ENCODE measurements around the gene C1QTNF8. TPM values are rescaled to one million over a fixed set of nuclear protein-coding genes. Genes with fewer than 3 reads are reported as not detected.

The C1QTNF8 gene
- total RNA-seq, 1 donor from 2014 or later, result not detected

GRCh38 chr16:1073262-1073558 lies 22.8 kb downstream of the C1QTNF8 start:
- DNase-seq (ENCODE audit: low spot score), result no peak
- H3K4me3 Mint-ChIP-seq, result no peak overlapping the region
- no peaks in the 10 kb centered on the region for H3K36me3 ChIP-seq
- H3K9me3 ChIP-seq (ENCODE audit: low read depth), result no peaks in the 10 kb centered on the region
- no peak overlapping the region for H3K27ac Mint-ChIP-seq
- no peak for TF ChIP-seq CTCF (IDR thresholded peaks at IDR 0.05)
- TF ChIP-seq EZH2phosphoT487 (IDR thresholded peaks at IDR 0.05), result no peak
- no peak for TF ChIP-seq EZH2 (IDR thresholded peaks at IDR 0.05)
- H3K9me3 Mint-ChIP-seq, result peaks cover 2% of the 10 kb centered on the region
- peak overlapping the region; percentile 71 for H3K4me2 ChIP-seq
- H3K4me1 ChIP-seq, result peaks cover 17% of the 10 kb centered on the region
- peaks cover 7% of the 10 kb centered on the region for H4K20me1 ChIP-seq (ENCODE audit: low read depth)
- H2AFZ ChIP-seq (replicated peaks), result no peak overlapping the region
- no peaks in the 10 kb centered on the region for H3K79me2 ChIP-seq (ENCODE audit: low read depth)
- no peak overlapping the region for H3K9ac ChIP-seq
- H3K27ac ChIP-seq, result no peak overlapping the region
- H3K4me1 Mint-ChIP-seq, result peaks cover 18% of the 10 kb centered on the region
- no peak overlapping the region for H3K4me3 ChIP-seq
- no peaks in the 10 kb centered on the region for H3K36me3 Mint-ChIP-seq
- peaks cover 54% of the 10 kb centered on the region for H3K27me3 ChIP-seq
- peaks cover 4% of the 10 kb centered on the region for H3F3A ChIP-seq (ENCODE audit: low read depth)
- peaks cover 28% of the 10 kb centered on the region for H3K27me3 Mint-ChIP-seq (ENCODE audit: insufficient read depth, low read depth)

- Mint-ChIP-seq H3K9me3 (peaks cover 2% of the 10 kb centered on the region), H3K4me3 (peak within 1 kb of the TSS; percentile 66), H3K27me3 (ENCODE audit: insufficient read depth, low read depth) (peaks cover 31% of the 10 kb centered on the region), H3K27ac (no peak within 1 kb of the TSS), H3K36me3 (no peaks in the 10 kb centered on the region), H3K4me1 (peaks cover 18% of the 10 kb centered on the region)
- Histone ChIP-seq H3K9me3 (ENCODE audit: low read depth) (no peaks in the 10 kb centered on the region), H3K79me2 (ENCODE audit: low read depth) (no peaks in the 10 kb centered on the region), H3F3A (ENCODE audit: low read depth) (peaks cover 4% of the 10 kb centered on the region), H3K27ac (no peak within 1 kb of the TSS), H3K4me2 (peak within 1 kb of the TSS; percentile 71), H2AFZ (replicated peaks) (no peak within 1 kb of the TSS), H3K9ac (no peak within 1 kb of the TSS), H4K20me1 (ENCODE audit: low read depth) (peaks cover 7% of the 10 kb centered on the region), H3K36me3 (no peaks in the 10 kb centered on the region), H3K27me3 (peaks cover 54% of the 10 kb centered on the region), H3K4me3 (peak within 1 kb of the TSS; percentile 25), H3K4me1 (peaks cover 17% of the 10 kb centered on the region)
- peak; percentile 43 for DNase-seq (ENCODE audit: low spot score)
- TF ChIP-seq CTCF (IDR thresholded peaks at IDR 0.05), result no peak
- peak; percentile 39 for TF ChIP-seq EZH2phosphoT487 (IDR thresholded peaks at IDR 0.05)
Measured at GRCh38 chr16:1072526-1073261, 23.4 kb downstream of the C1QTNF8 start, which contains the start of gene SSTR5. Gene SSTR5, plus strand, starts transcription at chr16:1072747. Its CDS starts 6,122 bp downstream, at chr16:1078869.

- no peaks in the 10 kb centered on the region for H3K36me3 ChIP-seq
- no peak overlapping the region for H3K4me3 Mint-ChIP-seq
- peaks cover 13% of the 10 kb centered on the region for H3K4me1 Mint-ChIP-seq
- TF ChIP-seq EZH2phosphoT487 (IDR thresholded peaks at IDR 0.05) (peak; percentile 35), CTCF (IDR thresholded peaks at IDR 0.05) (no peak)
- H3K79me2 ChIP-seq (ENCODE audit: low read depth), result no peaks in the 10 kb centered on the region
- H3K9me3 ChIP-seq (ENCODE audit: low read depth), result no peaks in the 10 kb centered on the region
- H3K4me2 ChIP-seq, result peak overlapping the region; percentile 71
- H3K27ac ChIP-seq, result no peak overlapping the region
- peaks cover 54% of the 10 kb centered on the region for H3K27me3 ChIP-seq
- no peak overlapping the region for H3K27ac Mint-ChIP-seq
- H3K9ac ChIP-seq, result no peak overlapping the region
- H3K4me3 ChIP-seq, result no peak overlapping the region
- H3F3A ChIP-seq (ENCODE audit: low read depth), result peaks cover 4% of the 10 kb centered on the region
- peaks cover 2% of the 10 kb centered on the region for H3K9me3 Mint-ChIP-seq
- no peak for DNase-seq (ENCODE audit: low spot score)
- no peak overlapping the region for H2AFZ ChIP-seq (replicated peaks)
- no peaks in the 10 kb centered on the region for H3K36me3 Mint-ChIP-seq
- H3K27me3 Mint-ChIP-seq (ENCODE audit: insufficient read depth, low read depth), result peaks cover 29% of the 10 kb centered on the region
- peaks cover 7% of the 10 kb centered on the region for H4K20me1 ChIP-seq (ENCODE audit: low read depth)
- peaks cover 17% of the 10 kb centered on the region for H3K4me1 ChIP-seq
Measured at GRCh38 chr16:1071561-1072225, 24.4 kb downstream of the C1QTNF8 start.

Measured in neural progenitor cell (in vitro differentiated cells).